ENCODE results near the gene DEPDC1B. TPM values are rescaled to one million over a fixed set of nuclear protein-coding genes. Genes with fewer than 3 reads are reported as not detected.
"Not testable (repeated sequence)": the region's sequence is repeated elsewhere in the genome, so short reads cannot be mapped to it uniquely, and the experiment has no call there.

Gene DEPDC1B
- total RNA-seq, 4 donors from 2014 or later, result 2.7 to 3.2 (median 2.9) TPM; not detected in 1

DNA sequence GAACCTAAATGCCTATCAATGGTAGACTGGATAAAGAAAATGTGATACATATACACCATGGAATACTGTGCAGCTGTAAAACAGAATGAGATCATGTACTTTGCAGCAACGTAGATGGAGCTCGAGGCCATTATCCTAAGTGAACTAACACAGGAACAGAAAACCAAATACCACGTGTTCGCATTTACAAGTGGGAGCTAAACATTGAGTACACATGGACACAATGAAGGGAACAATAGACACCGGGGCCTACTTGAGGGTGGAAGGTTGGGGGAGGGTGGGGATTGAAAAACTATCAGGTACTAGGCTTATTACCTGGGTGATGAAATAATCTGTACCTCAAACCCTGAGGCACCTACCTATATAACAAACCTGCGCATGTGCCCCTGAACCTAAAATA lies 22.4 kb upstream of the DEPDC1B start:
- Histone ChIP-seq H3K27ac (no peak overlapping the region), H3K27me3 (no peaks in the 10 kb centered on the region), H3K4me3 (no peak overlapping the region), H3K36me3 (no peaks in the 10 kb centered on the region), H3K9me3 (no peaks in the 10 kb centered on the region), H3K4me1 (no peaks in the 10 kb centered on the region)
- intact Hi-C loops (cut with DNase I; ENCODE audit: low total_unique reads) (no loop called here), in situ Hi-C loops (cut with MboI; ENCODE audit: low pct_ligation_motif_present in 1 of 4, low pct_unique_long_range_greater_than_20kb in 1 of 4, low sequenced_read_pairs in 3 of 4) (no loop called here)
- WGBS, 2 donors (ENCODE audit: low coverage in 1 of 2), result 74 to 85% methylated on average over 5 to 6 of the region's 6 CpGs
- DNase-seq, result no peak
- TF ChIP-seq EP300 (IDR thresholded peaks at IDR 0.05; ENCODE audit: low read depth) (no peak), POLR2A (IDR thresholded peaks at IDR 0.05) (no peak), POLR2AphosphoS5 (IDR thresholded peaks at IDR 0.05) (no peak)
- TF ChIP-seq, protein P1, sequence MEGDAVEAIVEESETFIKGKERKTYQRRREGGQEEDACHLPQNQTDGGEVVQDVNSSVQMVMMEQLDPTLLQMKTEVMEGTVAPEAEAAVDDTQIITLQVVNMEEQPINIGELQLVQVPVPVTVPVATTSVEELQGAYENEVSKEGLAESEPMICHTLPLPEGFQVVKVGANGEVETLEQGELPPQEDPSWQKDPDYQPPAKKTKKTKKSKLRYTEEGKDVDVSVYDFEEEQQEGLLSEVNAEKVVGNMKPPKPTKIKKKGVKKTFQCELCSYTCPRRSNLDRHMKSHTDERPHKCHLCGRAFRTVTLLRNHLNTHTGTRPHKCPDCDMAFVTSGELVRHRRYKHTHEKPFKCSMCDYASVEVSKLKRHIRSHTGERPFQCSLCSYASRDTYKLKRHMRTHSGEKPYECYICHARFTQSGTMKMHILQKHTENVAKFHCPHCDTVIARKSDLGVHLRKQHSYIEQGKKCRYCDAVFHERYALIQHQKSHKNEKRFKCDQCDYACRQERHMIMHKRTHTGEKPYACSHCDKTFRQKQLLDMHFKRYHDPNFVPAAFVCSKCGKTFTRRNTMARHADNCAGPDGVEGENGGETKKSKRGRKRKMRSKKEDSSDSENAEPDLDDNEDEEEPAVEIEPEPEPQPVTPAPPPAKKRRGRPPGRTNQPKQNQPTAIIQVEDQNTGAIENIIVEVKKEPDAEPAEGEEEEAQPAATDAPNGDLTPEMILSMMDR (IDR thresholded peaks at IDR 0.05), result no peak

DNA sequence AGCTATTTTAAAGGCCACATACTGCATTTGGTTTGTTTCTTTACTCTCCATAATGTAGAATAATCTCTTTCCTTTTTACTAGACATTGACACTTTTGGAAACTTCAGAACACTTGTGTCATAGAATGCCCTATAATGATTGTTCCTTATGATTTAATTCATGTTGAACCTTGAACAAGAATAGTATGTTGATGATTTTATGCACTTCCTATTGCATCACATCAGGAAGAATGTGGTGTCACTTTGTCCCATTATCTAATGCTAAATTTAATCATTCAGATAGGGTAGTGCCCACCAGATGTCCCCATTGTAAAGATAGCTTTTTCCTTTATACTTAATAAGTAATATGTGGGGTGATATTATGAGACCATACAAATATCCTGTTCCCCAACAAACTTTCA lies 19.4 kb upstream of the DEPDC1B start:
- no peaks in the 10 kb centered on the region for H3K36me3 ChIP-seq
- H3K9me3 ChIP-seq, result no peaks in the 10 kb centered on the region
- no peak for DNase-seq
- H3K27me3 ChIP-seq, result no peaks in the 10 kb centered on the region
- intact Hi-C loops (cut with DNase I; ENCODE audit: low total_unique reads), result no loop called here
- no peak overlapping the region for H3K27ac ChIP-seq
- no peaks in the 10 kb centered on the region for H3K4me1 ChIP-seq
- TF ChIP-seq, protein P1 (IDR thresholded peaks at IDR 0.05), result no peak
- no peak for TF ChIP-seq EP300 (IDR thresholded peaks at IDR 0.05; ENCODE audit: low read depth)
- TF ChIP-seq POLR2A (IDR thresholded peaks at IDR 0.05), result no peak
- TF ChIP-seq POLR2AphosphoS5 (IDR thresholded peaks at IDR 0.05), result no peak
- in situ Hi-C loops (cut with MboI; ENCODE audit: low pct_ligation_motif_present in 1 of 4, low pct_unique_long_range_greater_than_20kb in 1 of 4, low sequenced_read_pairs in 3 of 4), result no loop called here
- no peak overlapping the region for H3K4me3 ChIP-seq

DNA sequence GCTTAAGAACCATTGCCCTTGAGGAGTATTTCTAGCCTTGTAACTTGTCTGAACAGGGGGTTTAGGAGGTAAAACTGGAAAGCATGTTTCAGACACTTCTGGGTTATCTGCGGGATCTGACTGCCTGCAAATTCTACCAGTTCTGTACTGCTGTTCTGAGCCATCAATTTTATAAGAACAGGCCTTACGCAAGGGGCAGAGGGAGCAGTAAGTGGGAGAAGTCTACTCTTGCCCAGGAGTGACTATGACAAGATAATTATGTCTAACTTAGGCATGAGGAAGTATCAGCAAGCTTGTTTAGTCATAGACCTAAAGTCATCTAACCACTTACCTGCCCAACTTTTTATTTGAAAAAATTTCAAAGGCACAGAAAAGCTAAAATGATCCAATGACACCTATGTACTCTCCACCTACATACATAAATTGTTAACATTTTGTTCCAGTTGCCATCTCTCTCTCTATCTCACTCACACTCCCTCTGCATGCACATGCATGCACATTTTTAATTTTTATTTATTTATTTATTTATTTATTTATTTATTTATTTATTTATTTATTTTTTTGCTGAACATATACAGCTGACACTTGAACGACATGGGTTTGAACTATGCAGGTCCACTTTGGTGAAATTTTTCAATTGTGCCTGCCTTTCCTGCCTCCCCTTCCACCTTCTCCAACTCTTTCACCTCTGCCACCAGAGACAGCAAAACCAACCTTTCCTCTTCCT lies 18.4 kb upstream of the DEPDC1B start:
- intact Hi-C loops (cut with DNase I; ENCODE audit: low total_unique reads), result no loop called here
- no peak for DNase-seq
- WGBS, 2 donors (ENCODE audit: low coverage in 1 of 2), result 90 to 92% methylated on average over 1 to 3 of the region's 3 CpGs

DNA sequence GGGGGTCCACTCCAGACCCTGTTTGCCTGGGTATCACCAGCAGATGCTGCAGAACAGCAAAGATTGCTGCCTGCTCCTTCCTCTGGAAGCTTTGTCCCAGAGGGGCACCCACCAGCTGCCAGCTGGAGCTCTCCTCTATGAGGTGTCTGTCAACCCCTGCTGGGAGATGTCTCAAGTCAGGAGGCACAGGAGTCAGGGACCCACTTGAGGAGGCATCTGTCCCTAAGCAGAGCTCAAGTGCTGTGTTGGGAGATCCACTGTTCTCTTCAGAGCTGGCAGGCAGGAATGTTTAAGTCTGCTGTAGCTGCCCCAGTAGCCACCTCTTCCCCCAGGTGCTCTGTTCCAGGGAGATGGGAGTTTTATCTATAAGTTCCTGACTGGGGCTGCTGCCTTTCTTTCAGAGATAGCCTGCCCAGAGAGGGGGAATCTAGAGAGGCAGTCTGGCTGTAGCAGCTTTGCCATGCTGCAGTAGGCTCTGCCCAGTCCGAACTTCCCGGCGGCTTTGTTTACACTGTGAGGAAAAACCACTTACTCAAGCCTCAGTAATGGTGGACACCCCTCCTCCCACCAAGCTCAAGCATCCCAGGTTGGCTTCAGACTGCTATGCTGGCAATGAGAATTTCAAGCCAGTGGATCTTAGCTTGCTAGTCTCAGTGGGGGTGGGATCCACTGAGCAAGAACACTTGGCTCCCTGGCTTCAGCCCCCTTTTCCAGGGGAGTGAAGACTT lies 15.4 kb upstream of the DEPDC1B start:
- H3K9me3 ChIP-seq; H3K4me1 ChIP-seq; H3K36me3 ChIP-seq; intact Hi-C loops (cut with DNase I; ENCODE audit: low total_unique reads); H3K27ac ChIP-seq; DNase-seq; in situ Hi-C loops (cut with MboI; ENCODE audit: low pct_ligation_motif_present in 1 of 4, low pct_unique_long_range_greater_than_20kb in 1 of 4, low sequenced_read_pairs in 3 of 4); H3K4me3 ChIP-seq; H3K27me3 ChIP-seq: not testable (repeated sequence)
- 87% methylated on average over 3 of the region's 3 CpGs; no CpG with 5 or more reads in 1 of the 2 donors for WGBS, 2 donors (ENCODE audit: low coverage in 1 of 2)

More for the DNA sequence above, 18.4 kb upstream of the DEPDC1B start:
- H3K36me3 ChIP-seq, result no peaks in the 10 kb centered on the region
- TF ChIP-seq, protein P1 (IDR thresholded peaks at IDR 0.05), result no peak
- TF ChIP-seq POLR2AphosphoS5 (IDR thresholded peaks at IDR 0.05), result no peak
- no peak for TF ChIP-seq POLR2A (IDR thresholded peaks at IDR 0.05)
- no peak for TF ChIP-seq EP300 (IDR thresholded peaks at IDR 0.05; ENCODE audit: low read depth)
- no peak overlapping the region for H3K27ac ChIP-seq
- in situ Hi-C loops (cut with MboI; ENCODE audit: low pct_ligation_motif_present in 1 of 4, low pct_unique_long_range_greater_than_20kb in 1 of 4, low sequenced_read_pairs in 3 of 4), result no loop called here
- no peaks in the 10 kb centered on the region for H3K9me3 ChIP-seq
- H3K4me3 ChIP-seq, result no peak overlapping the region
- H3K27me3 ChIP-seq, result no peaks in the 10 kb centered on the region
- H3K4me1 ChIP-seq, result no peaks in the 10 kb centered on the region
